Measurements from ENCODE around the gene EFNA5. TPM values are rescaled to one million over a fixed set of nuclear protein-coding genes. Genes with fewer than 3 reads are reported as not detected.

EFNA5 gene
- total and polyA plus RNA-seq, 2 of the 13 experiments (the other 11 are each of a cell fraction or from before 2014, with no cell fraction given), result not detected

DNA sequence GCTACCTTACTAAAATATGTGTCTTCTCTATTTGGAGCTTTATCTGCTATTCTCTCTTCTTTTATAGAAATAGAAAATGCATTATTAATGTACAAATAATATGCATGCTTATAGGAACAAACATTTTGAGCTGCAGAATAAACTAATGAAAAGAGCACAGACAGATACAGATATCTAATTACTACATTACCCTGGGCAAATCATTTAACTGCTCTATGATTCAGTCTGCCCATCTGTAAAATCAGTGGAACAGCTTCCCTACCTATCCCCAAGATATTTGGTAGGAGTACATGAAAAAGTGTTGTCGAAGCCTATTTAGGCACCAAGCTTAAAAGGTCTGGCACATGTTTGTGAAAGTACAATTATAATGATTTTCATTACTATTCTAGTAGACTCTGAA lies 166.3 kb downstream of the EFNA5 start (continued):
- no peak for TF ChIP-seq TAF15 (IDR thresholded peaks at IDR 0.05; ENCODE audit: low read depth, low read length, poor library complexity, severe bottlenecking)
- no peak for TF ChIP-seq POLR2G (IDR thresholded peaks at IDR 0.05; ENCODE audit: low read depth, low read length)

DNA sequence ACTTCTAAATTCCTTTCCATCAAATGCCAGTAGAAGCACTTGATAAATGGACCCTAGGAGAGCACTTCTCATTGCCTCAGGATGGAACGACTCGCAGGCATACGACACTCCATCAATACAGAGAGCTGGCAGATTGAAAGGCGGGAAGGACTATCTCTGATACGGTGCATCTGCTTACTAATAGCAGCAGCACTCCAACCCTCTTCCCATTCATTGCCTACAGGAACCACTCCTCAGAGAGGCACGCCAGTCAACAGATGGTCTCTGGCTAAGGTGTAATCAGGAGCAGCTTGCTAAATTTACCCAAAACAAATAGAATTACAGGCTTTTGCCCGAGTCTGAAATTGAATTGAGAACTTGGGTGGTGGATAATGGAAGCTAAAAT lies 168.1 kb downstream of the EFNA5 start:
- no peaks in the 10 kb centered on the region for H3K79me2 ChIP-seq (ENCODE audit: insufficient read depth, low read length)
- H4K20me1 ChIP-seq (ENCODE audit: insufficient read depth, low read length), result no peaks in the 10 kb centered on the region
- ATAC-seq (no peak), DNase-seq (ENCODE audit: low spot score) (no peak), FAIRE-seq (no peak)
- H3K9ac ChIP-seq (ENCODE audit: insufficient read depth, low read depth, low read length), result no peak overlapping the region
- POLR2A ChIA-PET, result no interaction called here
- H3K4me2 ChIP-seq (ENCODE audit: low read depth, low read length), result no peak overlapping the region
- CTCF ChIA-PET (ENCODE audit: low intra/inter-chr PET ratio, low total read pairs), result no interaction called here
- no peaks in the 10 kb centered on the region for H3K9me3 ChIP-seq (ENCODE audit: low read length)
- 0 out of 5 replicates have a peak, but pooled peaks cover 0 to 2% of the 10 kb centered on the region in 2 experiments for H3K27me3 ChIP-seq (ENCODE audit: control insufficient read depth in 1 of 2, insufficient read depth in 2 of 2, low read length in 2 of 2)
- intact Hi-C loops (cut with micrococcal nuclease; ENCODE audit: unreplicated experiment), result no loop called here
- 23% methylated on average over 7 of the region's 7 CpGs for WGBS (ENCODE audit: low lambda C conversion rate)
- H2AFZ ChIP-seq (ENCODE audit: low read length), result no peak overlapping the region
- no peak overlapping the region for H3K4me3 ChIP-seq (replicated peaks in 1 of 3; ENCODE audit: insufficient read depth in 1 of 3, low read depth in 2 of 3, low read length in 3 of 3)
- H3K36me3 ChIP-seq (replicated peaks in 1 of 2; ENCODE audit: control insufficient read depth in 1 of 2, insufficient read depth in 2 of 2, low read length in 2 of 2), result no peaks in the 10 kb centered on the region
- H3K27ac ChIP-seq (ENCODE audit: extremely low read length, insufficient read depth, low read length), result no peak overlapping the region
- TF ChIP-seq ZNF317 (CRISPR knock-in tag; IDR thresholded peaks at IDR 0.05), result no peak
- TF ChIP-seq, protein P1, sequence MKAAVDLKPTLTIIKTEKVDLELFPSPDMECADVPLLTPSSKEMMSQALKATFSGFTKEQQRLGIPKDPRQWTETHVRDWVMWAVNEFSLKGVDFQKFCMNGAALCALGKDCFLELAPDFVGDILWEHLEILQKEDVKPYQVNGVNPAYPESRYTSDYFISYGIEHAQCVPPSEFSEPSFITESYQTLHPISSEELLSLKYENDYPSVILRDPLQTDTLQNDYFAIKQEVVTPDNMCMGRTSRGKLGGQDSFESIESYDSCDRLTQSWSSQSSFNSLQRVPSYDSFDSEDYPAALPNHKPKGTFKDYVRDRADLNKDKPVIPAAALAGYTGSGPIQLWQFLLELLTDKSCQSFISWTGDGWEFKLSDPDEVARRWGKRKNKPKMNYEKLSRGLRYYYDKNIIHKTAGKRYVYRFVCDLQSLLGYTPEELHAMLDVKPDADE (CRISPR knock-in tag; IDR thresholded peaks at IDR 0.05), result no peak
- TF ChIP-seq ZNF891 (CRISPR knock-in tag; IDR thresholded peaks at IDR 0.05), result no peak
- TF ChIP-seq, protein P2, sequence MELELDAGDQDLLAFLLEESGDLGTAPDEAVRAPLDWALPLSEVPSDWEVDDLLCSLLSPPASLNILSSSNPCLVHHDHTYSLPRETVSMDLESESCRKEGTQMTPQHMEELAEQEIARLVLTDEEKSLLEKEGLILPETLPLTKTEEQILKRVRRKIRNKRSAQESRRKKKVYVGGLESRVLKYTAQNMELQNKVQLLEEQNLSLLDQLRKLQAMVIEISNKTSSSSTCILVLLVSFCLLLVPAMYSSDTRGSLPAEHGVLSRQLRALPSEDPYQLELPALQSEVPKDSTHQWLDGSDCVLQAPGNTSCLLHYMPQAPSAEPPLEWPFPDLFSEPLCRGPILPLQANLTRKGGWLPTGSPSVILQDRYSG (CRISPR knock-in tag; IDR thresholded peaks at IDR 0.05), result no peak
- no peak for TF ChIP-seq ETV6 (CRISPR knock-in tag; conservative IDR thresholded peaks at IDR 0.05)
- no peak for TF ChIP-seq ZNF777 (CRISPR knock-in tag; IDR thresholded peaks at IDR 0.05)
- BruUV-seq (replicated peaks), result no TSS peak
- in situ Hi-C loops (cut with HindIII; ENCODE audit: extremely low pct_ligation_motif_present, low pct_unique_long_range_greater_than_20kb), result no loop called here
- no peaks in the 10 kb centered on the region for H3K4me1 ChIP-seq (ENCODE audit: insufficient read depth, low read length)

All from HepG2 (cell line).